NCI-H2227 (cell line): ENCODE results near the gene SERP2.
"Not testable (repeated sequence)": the region's sequence is repeated elsewhere in the genome, so short reads cannot be mapped to it uniquely, and the experiment has no call there.

Experiments used
- DNase-seq: peaks from one replicate; lab custom pipeline; 2025; ENCODE audit not compliant: unreplicated experiment; lab: John Stamatoyannopoulos, UW

Gene SERP2

DNA sequence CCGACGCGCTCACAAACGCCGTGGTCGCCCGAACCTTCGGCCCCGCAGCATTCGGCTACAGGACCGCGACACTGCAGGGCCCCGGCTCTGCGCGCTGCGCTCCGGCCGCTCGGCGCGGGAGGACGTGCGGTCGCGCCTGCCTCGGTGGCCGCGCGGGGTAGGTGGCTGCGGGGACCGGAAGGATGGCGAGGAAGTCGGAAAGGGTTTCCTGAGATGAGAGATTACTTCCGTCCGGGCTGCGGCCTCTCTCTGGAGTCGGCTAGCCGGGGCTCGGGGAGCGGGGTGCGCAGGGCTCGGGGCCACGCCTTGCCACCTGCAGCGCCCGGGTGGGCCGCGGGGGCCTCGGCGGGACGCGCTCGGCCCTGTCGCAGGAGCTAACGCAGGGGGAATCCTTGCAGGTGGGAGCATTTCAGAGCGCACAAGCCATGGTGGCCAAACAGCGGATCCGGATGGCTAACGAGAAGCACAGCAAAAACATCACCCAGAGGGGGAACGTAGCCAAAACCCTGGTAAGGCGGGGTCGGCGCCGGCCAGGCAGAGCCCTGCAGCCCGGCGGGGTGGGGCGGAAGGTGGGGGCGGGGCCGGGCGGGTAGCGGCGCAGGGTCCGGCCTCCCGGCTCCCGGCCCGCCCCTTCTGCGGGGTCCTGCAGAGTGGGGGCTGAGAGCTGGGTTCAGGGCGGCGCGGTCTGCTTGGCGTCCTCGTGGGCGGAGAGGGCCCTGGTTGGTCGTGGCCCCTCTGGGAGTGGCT lies at the start of gene SERP2:
SERP2 (plus strand) TSS at position 224 of the 747 bp plus-strand sequence; CDS start at position 426, 202 bp downstream.
- DNase-seq: peak; percentile 69

DNA sequence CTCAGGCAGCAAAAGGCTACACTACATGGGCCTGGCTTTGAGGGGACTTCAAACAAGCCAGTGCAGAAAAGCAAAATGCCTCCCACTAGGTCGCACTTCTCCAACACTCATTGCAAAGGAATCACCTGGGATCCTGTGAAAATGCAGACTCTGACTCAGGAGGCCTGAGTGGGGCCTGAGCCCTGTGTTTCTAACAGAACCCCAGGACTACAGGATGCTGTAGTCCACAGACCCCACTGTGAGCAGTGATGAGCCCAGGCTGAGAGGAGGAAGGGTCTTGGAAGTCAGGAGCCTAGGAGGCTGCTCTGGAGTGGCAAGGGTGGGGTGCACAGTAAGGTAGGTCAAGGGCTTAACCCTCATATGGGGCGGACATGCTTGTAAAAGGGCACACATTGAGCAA lies 46.7 kb upstream of the SERP2 start:
- no peak for DNase-seq

DNA sequence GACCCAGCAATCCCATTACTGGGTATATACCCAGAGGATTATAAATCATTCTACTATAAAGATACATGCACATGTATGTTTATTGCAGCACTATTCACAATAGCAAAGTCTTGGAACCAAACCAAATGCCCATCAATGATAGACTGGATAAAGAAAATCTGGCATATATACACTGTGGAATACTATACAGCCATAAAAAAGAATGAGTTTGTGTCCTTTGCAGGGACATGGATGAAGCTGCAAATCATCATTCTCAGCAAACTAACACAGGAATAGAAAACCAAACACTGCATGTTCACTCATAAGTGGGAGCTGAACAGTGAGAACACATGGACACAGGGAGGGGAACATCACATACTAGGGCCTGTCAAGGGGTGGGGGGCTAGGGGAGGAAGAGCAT lies 44.6 kb upstream of the SERP2 start:
- not testable (repeated sequence) for DNase-seq

DNA sequence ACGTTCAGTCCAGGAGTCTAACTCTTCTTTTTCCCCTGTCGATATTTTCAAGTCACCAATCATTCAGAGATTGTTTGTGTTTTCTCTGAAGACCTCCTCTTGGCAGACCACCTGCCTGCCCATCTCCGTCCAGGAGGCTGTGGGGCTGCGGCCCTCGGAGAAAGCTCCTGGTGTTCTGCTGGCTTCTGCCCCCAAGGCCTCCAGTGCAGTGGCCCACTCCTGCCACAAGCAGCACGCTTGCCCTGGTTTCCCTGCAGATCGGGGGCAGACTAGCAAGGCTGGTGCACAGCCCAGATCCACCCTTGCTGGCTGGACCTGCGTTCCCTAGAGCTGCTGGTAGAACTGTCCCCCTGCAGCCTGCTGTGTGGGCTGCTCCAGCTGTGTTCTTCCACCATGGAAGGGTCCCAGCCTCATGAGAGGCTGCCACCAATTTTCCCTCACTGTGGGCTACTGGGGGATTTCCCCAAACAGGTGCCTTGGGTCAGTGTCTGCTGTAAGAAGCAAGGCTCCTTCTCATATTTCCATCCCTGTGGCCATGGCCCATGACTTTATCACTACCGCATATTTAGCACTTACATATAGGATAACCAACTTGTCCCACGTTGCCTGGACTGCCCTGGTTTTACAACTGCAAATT lies 43.6 kb upstream of the SERP2 start:
- no peak for DNase-seq

DNA sequence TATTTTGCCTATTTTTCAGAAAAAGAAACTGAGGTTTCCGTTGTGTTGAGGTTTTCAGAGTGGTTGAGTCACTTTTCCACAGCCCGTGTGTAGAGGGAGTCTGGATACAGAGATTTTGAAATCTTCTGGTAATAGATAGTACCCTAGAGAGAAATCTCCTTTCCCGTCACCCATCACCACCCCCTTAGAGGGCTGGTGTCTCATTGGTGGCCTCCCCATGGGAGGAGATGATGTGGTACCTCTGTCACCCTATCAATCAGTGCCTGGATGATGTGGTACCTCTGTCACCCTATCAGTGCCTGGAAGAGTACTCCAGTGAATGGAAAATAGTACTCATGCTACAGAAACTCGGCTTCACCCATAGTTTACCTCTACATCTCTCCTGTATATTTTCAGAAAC lies 42.2 kb upstream of the SERP2 start:
- DNase-seq: no peak

DNA sequence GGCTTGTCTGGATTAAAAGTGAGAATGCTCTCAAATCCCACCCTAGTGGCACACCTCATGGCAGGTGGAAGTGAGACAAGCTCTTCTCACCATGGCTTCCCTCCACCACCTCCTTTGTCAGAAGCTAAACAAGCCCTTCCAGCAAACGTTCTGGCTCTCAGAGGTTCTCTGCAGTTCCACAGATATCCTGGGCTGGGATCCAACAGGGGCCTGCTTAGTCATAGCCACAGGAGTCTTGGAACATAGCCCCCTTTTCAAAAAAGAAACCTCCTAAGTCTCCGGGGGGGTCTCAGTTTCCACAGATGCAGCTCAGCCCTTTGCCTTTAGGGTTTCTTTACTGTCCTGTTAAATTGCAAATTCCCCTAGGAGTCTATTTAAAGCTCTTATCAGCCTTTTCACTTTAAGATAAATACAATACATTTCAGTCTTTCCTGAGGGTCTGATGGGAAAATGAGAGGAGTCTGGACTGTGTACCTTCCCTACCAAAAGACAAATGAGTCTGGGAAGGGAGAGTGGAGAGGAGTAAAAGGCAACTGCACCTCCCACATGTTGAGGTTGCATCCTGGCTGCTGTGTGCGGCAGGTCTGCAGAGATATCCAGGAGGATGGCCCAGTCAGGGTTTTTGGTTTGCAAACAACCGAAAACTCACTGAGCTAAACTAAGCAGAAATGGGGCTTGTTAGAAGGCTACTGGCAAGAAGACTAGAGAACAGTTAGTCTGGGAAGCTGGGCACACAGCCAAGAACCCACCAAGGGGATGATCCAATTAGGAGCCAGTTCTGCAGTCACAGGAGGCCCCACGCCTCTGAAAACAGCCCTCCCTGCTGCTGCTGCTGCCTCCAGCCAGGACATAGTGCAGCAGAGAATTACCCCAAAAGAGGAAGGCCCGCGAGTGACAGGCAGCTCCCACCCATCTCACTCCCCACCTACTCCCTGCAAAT lies 41.4 kb upstream of the SERP2 start:
- DNase-seq: peak; percentile 74

DNA sequence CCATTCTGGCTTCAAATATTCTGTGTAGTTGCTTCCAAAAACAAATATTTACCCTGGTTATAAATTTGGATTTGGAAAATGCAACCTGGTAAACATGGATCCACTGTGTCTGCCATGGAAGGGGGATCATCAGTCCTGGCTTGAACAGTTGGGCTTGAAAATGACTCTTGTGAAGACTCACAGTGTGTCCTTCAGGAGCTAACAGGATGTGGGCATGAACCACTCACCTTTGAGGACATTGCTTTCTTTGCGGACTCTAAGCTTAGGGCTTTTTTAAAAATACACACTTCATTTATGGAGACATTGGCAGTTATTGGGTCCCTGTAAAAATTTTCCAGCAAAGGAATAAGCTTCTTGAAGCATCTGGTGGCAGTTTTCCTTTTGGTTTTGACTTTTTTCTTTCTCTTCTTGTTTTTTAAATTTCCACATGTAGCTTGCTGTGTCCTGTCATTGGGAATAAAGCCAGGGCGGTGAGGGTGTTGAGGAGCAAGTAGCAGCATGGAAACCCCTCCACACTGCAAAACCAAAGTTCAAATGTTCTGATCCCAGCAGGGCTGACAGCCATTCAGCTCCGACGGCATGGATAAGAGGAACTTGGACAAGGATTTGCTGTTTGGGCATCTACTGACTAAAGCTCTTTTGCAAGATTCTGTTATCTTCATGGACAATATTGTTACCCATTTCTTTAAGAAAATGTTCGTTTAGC lies 39.5 kb upstream of the SERP2 start:
- no peak for DNase-seq

DNA sequence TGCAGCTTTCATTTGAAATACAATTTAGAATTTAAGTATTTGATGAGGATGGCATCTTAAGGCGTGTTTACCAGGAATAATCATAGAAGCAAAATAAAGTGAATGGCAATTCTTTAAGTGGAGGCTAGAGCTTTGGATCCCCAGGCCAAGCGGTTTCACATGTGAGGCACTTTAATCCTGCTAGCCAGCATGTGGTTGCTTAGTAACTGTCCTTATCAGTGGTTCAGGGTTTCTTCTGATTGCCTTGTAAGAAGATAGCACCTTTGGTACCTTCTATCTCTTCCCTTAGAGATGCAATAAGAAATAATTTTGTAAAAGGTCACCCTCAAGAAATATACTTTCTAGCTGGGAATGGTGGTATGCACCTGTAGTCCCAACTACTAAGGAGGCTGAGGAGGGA lies 38.9 kb upstream of the SERP2 start:
- DNase-seq: no peak

DNA sequence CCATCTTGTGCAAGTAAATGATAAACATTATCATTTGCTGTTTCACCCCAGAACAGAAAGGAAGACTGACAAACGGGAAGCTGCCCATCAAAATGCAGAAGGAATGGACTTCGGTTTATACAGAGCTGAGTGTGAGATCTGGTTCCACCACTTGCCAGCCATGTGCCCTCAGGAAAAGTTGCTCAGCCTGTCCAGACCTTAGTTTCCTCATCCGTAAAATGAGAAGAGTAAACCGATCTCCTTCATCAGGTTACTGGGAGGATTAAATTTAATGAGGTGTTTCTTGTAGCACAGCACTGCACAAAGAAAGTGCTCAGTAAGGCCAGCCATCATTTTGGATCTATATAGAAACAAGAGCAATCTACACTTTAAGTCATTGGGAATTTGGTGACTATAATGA lies 36.7 kb upstream of the SERP2 start:
- DNase-seq: no peak

DNA sequence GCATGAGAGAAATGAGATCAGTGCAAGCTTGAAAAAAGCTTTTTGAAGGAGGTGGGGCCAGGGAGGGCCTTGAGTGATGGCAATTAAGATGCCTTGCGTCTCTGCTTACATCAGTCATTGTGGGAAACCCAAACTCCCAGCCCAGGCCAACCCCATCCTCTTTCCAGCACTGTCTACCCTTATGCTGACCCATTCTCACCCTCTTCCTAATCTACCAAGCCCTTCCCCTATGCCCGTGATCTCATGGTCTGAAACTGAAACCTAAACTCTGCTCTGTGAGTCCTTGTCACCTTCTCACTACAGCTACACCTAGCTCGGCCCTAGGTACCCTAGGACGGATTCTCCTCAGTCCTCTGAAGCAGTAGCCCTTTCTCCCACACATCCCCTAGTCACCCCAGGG lies 36.0 kb upstream of the SERP2 start:
- DNase-seq: no peak

DNA sequence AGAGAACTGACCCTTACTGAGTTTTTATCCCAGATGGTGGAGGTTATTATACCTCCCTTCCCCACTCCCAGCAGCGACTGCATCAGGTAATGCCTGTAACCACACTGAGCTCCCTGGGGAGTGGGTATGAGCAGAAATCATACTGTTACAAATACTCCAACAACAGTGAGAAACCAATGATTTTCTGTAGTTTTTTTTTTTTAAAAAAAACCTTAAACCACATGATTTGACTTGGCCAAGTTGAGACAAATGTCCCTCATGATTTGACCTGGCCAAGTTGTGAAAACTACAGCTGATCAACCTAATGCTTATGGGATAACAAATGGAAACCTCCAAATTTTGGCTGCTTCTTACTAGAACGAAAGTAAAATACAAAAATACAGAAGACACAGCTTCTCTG lies 33.1 kb upstream of the SERP2 start:
- no peak for DNase-seq

DNA sequence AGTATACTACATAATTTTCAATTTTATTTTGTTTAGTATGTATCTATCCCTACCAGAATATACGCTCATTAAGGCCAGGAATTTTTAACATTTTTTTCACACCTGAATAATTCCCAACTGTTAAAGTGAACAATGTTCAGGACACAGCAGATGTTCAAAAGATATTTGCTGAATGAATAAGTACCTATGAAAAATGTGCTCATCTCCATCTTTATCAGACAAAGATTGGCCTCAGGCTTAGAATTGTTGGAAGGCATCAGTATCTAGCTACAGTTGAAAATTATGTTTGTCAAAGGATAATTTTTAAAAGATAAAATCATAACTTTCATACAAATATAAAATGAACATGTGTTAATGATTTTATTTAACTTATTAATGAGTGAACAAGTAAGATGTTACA lies 30.9 kb upstream of the SERP2 start:
- no peak for DNase-seq

DNA sequence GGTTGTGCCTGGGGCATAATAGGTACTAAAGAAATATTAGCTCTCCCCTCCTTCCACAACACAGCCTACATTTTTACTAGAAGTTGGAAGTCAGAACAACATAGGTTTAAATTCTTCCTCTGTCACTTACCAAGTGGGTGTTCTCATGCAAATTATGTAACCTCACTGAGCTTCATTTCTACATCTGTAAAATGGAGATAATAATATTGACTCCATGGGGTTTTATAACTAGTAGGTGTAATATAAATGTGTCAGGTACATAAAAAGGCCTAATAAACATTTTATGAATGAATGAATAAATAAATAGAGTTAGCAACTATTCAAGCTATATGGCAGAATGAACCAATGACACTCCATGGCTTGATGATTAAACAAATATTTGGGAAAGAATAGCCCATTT lies 27.1 kb upstream of the SERP2 start:
- no peak for DNase-seq

DNA sequence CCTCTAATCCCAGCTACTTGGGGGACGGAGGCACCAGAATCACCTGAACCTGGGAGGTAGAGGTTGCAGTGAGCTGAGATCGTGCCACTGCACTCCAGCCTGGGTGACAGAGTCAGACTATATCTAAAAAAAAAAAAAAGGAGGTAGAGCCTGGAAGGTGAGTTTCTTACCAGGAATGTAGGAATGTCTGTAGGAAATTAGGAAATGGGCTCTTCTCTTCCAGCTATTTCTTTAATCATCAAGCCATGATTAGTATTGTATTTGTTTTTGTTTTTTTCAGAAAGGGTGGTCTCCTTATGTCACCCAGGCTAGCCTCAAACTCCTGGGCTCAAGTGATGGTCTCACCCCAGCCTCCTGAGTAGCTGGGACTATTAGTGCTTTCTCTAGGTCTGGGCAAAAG lies 26.3 kb upstream of the SERP2 start:
- no peak for DNase-seq

DNA sequence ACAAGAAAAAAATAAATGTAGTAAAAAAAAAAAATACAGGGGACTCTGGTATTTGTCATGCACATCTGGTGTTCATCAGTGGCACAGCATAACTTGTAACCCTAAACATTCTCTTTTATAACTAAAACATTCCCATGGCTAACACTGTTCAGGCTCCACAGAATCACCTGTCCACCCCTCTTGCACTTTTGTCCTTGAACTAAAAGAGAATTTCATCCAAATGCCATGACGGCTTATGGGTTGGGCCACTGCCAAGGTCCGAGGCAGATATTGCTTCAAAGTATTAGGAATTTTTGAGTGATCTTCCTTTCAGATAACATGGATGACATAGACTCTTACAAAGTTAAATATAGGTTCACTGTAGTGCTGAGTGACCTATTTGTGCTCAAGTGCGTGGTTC lies 25.7 kb upstream of the SERP2 start:
- no peak for DNase-seq

DNA sequence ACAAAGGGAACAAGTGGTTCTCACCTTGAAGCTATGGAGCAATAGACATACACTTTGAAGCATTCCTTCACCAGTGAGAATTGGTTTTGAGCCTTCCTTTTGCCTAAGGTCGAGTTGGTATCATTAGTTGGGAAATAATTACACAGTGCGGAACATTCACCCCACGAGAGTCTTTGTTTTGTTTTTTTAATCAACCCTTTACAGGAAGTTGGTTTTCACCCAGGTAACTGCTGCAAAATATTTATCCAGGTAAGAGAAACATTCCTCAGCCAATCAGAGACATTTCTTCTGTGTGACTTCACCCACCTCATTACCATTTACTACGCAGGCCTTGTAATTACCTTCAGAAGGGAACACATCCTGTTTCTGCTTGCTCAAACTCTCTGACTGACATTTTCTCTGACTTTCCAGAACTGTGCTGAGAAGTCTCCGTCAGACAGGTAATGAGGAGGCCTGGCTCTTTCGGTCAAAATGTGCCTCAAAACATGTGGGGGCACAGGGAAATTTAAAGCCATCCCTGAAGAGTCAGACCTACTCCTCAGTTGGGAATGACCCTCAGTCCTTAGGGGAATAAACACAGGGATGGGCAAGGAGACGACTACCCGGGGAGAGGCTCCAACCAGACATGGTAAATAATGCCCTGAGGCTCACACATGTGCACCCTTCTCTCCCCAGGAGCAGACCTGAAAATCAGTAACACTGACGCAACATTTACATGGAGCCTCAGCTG lies 22.7 kb upstream of the SERP2 start:
- no peak for DNase-seq

DNA sequence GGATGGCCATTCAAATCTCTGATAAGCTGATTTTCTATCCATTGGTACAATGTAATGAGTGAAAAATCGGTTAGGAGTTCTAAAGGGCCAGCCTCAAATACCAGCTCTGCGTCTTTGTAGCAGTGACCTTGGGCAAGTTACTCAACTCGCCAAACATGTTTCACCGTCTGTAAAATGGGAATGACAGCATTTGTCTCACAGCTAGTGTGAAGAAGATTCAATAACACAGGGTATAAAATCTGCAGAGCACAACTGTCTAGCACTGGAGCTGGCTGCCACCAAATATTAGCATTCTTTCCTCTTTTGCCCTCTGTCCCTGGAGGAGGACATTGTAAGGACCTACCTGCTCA lies 22.1 kb upstream of the SERP2 start:
- no peak for DNase-seq

DNA sequence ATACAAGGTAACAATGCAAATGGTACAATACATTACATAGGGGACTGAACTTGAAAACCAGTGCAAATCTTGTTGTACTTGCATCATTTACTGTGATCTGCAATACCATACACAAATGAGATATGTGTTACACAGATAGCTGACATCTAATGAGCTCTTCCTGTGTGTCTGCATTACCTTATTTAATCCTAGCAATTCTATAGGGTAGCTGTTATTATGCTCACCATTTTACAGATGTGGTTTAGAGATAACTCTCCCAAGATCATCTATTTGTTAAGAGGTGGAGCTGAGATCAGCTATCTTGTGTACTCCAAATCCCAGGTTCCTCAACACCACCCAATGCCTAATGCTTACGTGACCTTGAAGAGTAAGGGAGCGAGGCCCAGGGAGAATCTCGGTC lies 21.4 kb upstream of the SERP2 start:
- no peak for DNase-seq

DNA sequence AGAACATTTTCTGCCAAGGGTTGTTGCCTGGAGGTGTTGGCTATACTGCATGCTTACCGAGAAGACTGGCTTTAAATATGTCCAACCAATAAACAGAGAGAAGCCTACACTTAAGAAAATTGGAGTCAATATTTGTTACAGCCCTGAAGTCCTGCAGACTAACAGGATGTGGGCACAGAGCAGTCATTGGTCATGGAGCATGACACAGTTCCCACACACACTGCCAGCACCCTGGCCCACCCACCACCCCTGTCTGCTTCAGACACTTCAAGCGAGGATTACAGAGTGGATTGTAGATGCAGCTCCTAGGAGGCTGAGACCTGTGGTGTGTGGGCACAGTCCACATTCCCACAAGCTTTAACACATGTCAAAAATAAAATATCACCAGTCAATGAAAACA lies 21.0 kb upstream of the SERP2 start:
- DNase-seq: no peak

DNA sequence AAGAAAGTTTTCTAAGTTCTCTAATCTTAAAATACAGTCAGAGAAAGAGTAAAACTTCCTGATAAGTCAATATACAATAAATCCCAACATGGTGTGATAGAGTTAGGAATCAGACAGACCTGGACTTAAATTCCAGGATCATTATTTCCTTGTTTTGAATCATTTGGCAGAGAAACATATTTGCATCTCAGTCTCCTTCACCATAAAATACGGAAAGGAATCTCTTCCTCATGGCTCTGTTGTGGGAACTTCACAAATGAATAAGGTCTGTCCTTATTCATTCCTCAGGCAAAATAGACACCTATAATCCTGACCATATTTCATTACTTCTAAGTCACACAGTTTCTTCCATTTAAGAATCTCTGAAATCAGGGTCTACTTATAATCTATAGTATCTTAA lies 19.3 kb upstream of the SERP2 start:
- no peak for DNase-seq

DNA sequence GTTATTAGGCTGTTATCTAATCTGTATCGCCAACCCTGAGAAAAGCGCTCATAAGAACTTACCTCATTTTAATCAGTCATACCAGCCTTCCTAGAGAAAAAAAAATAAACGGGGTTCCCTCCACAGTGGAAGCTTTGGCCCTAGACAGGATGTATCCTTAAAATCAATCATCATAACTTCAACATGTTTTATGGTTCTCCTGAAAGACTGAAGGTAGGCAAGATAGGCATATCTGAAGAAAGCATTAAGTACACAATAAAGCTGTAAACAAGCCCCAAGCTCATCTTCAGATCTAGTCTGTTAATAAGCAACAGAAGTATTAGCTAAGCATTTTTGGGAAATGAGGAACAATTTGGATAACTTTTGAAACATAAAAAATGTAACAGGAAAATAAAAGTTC lies 18.7 kb upstream of the SERP2 start:
- no peak for DNase-seq
